Spleen (tissue), 11 donors: ENCODE results near the gene KLF14. TPM values are rescaled to one million over a fixed set of nuclear protein-coding genes. Genes with fewer than 3 reads are reported as not detected.
"Not testable (repeated sequence)": the region's sequence is repeated elsewhere in the genome, so short reads cannot be mapped to it uniquely, and the experiment has no call there.

ENCODE experiments used
- DNase-seq: peaks from one replicate; pipeline ENCODE4 v3.0.0-alpha.2; 2020
- H3K27ac ChIP-seq, 8 donors: fragments of 200-600 bp; sonication (generic) in 7 of 8; 1 replicate in 4 of 8; 2 replicates in 4 of 8; pipeline versions ENCODE4 v1.5.0 to v1.8.0; 2016 to 2021; ENCODE audit warnings: inconsistent platforms in 4 of 8, mild to moderate bottlenecking in 4 of 8, moderate library complexity in 1 of 8
- H3K27me3 ChIP-seq, 7 donors: fragments of 200-600 bp; sonication (generic) in 6 of 7; replicated peaks in 1 of 7; 1 replicate in 4 of 7; 2 replicates in 3 of 7; pipeline versions ENCODE4 v1.5.0 to v1.8.0; 2016 to 2021; ENCODE audit warnings: inconsistent platforms in 3 of 7, mild to moderate bottlenecking in 1 of 7
- H3K36me3 ChIP-seq, 6 donors: fragments of 200-600 bp; sonication (generic) in 5 of 6; 1 replicate in 4 of 6; 2 replicates in 2 of 6; pipeline versions ENCODE4 v1.5.0 to v1.8.0; 2016 to 2021; ENCODE audit warnings: inconsistent platforms in 2 of 6
- H3K4me1 ChIP-seq, 6 donors: fragments of 200-600 bp; sonication (generic) in 5 of 6; 1 replicate in 3 of 6; 2 replicates in 3 of 6; pipeline versions ENCODE4 v1.5.0 to v1.8.0; 2016 to 2021; ENCODE audit warnings: inconsistent platforms in 3 of 6
- H3K4me3 ChIP-seq, 8 donors: fragments of 200-600 bp; sonication (generic) in 7 of 8; 1 replicate in 4 of 8; 2 replicates in 4 of 8; pipeline versions ENCODE4 v1.5.0 to v1.8.0; 2016 to 2021; ENCODE audit warnings: inconsistent platforms in 4 of 8, mild to moderate bottlenecking in 4 of 8, moderate library complexity in 2 of 8
- H3K9me3 ChIP-seq, 8 donors: fragments of 200-600 bp; sonication (generic) in 7 of 8; 1 replicate in 4 of 8; 2 replicates in 4 of 8; pipeline versions ENCODE4 v1.5.0 to v1.8.0; 2016 to 2021; ENCODE audit warnings: inconsistent platforms in 4 of 8
- POLR2A ChIP-seq, 3 donors: fragments of 450-650 bp; IDR thresholded peaks; one replicate each; pipeline ENCODE4 v1.5.1; 2017; ENCODE audit warnings: antibody characterized with exemption in 3 of 3, mild to moderate bottlenecking in 1 of 3
- POLR2AphosphoS5 ChIP-seq, 3 donors: sonication (generic); formaldehyde crosslinking; IDR thresholded peaks; one replicate each; pipeline ENCODE4 v1.5.1; 2017; ENCODE audit warnings: antibody characterized with exemption in 3 of 3
- WGBS, 5 donors: extraction: QIAGEN DNeasy Blood & Tissue Kit in 3 of 5; methylation state at CpG; one replicate each; pipeline versions ENCODE4 v1.1.5 to v1.1.7; 2013 to 2018; 5-methylcytosine and 5-hydroxymethylcytosine counted together
- intact Hi-C: fragments of 100-400 bp; cut with DNase I; formaldehyde crosslinking; loops from one replicate; pipeline ENCODE4 v1.15.0; 2023; ENCODE audit warnings: low total_unique reads
- polyA plus RNA-seq, 3 donors: library from polyadenylated mRNA; stranded (reverse); fragments of 200-250 nt; gene quantifications; one replicate each; pipeline ENCODE4 v1.2.1, GENCODE V29; 2013
- total RNA-seq, 7 donors: library from RNA; depleted of rRNA in 3 of 7; stranded (reverse); fragments of >200 nt in 3 of 7; fragmentation: NEBNext Ultra II Directional in 4 of 7; extraction: Animal tissue kit (Norgen Biotek cat#: 25700) in 4 of 7; gene quantifications; one replicate each; pipeline versions ENCODE4 v1.1.0 to v1.2.1, GENCODE V29; 2016 to 2021
- TF ChIP-seq, protein P1 (sequence below), 11 experiments: fragments of 200-600 bp in 7 of 11; fragments of 450-650 bp in 4 of 11; sonication (generic) in 4 of 11; IDR thresholded peaks in 8 of 11; conservative IDR thresholded peaks in 3 of 11; 1 replicate in 7 of 11; 2 replicates in 4 of 11; pipeline versions ENCODE4 v1.4.0 to v1.8.0; 2016 to 2021; ENCODE audit warnings: antibody characterized with exemption in 11 of 11, inconsistent platforms in 4 of 11, mild to moderate bottlenecking in 1 of 11
- donor health status: healthy with polysubstance abuse.
- donor health status: DM: no; HTN: no; CAD: no; lungs with moderate emphysema.
- donor health status: DM: no; HTN: no; CAD: no.
- donor health status: Bipolar disorder and iron deficiency.
- donor health status: healthy.
- donor health status: DM: no; HTN: no; CAD: no.
- donor health status: DM: yes; HTN: yes; CAD: no.

The KLF14 gene
- total and polyA plus RNA-seq, 10 donors: 0.05 to 1.8 (median 0.90) TPM

DNA sequence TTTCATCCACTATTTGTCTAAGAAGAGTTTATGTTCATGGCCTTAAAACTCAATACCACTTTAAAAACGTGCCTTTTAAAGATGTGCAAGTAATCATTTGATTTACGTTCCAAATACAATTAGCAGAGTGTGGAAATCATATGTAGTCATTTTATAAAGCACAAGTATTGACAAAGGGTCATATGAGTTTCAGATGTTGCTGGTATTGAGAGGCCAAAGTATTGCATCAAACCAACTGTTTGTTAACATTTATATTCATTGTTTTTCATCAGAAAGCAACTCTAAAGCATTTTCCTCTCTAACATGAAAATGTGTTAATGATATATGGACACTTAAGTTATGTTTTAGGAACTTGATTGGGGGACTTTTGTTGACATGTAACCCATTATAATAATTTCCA, 36.2 kb downstream of the KLF14 start:
- no peak overlapping the region for H3K27ac ChIP-seq
- TF ChIP-seq, protein P1, sequence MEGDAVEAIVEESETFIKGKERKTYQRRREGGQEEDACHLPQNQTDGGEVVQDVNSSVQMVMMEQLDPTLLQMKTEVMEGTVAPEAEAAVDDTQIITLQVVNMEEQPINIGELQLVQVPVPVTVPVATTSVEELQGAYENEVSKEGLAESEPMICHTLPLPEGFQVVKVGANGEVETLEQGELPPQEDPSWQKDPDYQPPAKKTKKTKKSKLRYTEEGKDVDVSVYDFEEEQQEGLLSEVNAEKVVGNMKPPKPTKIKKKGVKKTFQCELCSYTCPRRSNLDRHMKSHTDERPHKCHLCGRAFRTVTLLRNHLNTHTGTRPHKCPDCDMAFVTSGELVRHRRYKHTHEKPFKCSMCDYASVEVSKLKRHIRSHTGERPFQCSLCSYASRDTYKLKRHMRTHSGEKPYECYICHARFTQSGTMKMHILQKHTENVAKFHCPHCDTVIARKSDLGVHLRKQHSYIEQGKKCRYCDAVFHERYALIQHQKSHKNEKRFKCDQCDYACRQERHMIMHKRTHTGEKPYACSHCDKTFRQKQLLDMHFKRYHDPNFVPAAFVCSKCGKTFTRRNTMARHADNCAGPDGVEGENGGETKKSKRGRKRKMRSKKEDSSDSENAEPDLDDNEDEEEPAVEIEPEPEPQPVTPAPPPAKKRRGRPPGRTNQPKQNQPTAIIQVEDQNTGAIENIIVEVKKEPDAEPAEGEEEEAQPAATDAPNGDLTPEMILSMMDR (IDR thresholded peaks at IDR 0.05 in 8 of 11, conservative IDR thresholded peaks at IDR 0.05 in 3 of 11): no peak
- TF ChIP-seq POLR2A (IDR thresholded peaks at IDR 0.05) (no peak), POLR2AphosphoS5 (IDR thresholded peaks at IDR 0.05) (no peak)
- H3K9me3 ChIP-seq: no peaks in the 10 kb centered on the region
- no peak overlapping the region for H3K4me3 ChIP-seq
- H3K36me3 ChIP-seq: no peaks in the 10 kb centered on the region
- DNase-seq: no peak
- no peaks in the 10 kb centered on the region for H3K27me3 ChIP-seq
- WGBS, 5 donors: 69 to 84% (median 79%) methylated on average over 2 of the region's 2 CpGs
- H3K4me1 ChIP-seq: no peaks in the 10 kb centered on the region
- intact Hi-C loops: no loop called here

DNA sequence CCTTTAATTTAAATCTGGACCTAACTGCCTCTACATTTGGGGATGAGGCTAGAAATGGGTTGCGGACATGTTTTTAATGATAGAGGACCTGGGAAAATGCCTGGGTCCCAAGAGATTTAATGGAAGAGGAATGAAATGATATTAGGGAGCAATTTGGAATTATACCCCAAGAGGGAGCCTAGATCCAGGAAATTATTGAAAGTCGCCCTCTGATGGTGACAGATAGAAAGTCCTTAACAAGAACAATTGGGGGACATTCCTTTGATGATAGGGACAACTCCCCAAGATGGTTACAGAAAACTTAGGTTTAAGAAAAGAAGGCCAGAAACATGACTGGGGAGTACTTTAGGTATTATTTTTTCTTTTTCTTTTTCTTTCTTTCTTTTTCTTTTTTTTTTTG, 38.2 kb downstream of the KLF14 start:
- Histone ChIP-seq H3K27ac (no peak overlapping the region), H3K4me1 (no peaks in the 10 kb centered on the region), H3K4me3 (no peak overlapping the region), H3K27me3 (no peaks in the 10 kb centered on the region), H3K9me3 (peaks cover 0 to 9% (median 0%) of the 10 kb centered on the region in 8 donors), H3K36me3 (no peaks in the 10 kb centered on the region)
- DNase-seq: no peak
- no peak for TF ChIP-seq POLR2AphosphoS5 (IDR thresholded peaks at IDR 0.05)
- TF ChIP-seq, protein P1 (IDR thresholded peaks at IDR 0.05 in 8 of 11, conservative IDR thresholded peaks at IDR 0.05 in 3 of 11): peak in 9 of 11 experiments; percentile 10 to 62 (median 46)
- intact Hi-C loops: no loop called here
- WGBS, 5 donors: 47 to 53% (median 52%) methylated on average over 2 of the region's 2 CpGs

DNA sequence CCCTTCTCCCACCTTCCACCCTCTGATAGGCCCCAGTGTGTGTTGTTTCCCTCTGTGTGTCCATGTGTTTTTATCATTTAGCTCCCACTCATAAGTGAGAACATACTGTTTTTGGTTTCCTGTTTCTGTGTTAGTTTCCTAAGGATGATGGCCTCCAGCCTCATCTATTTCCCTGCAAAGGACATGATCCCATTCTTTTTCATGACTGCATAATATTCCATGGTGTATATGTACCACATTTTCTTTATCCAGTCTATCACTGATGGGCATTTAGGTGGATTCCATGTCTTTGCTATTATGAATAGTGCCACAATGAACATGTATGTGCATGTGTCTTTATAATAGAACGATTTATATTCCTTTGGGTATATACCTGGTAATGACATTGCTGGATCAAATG, 41.6 kb downstream of the KLF14 start:
- DNase-seq, H3K27ac ChIP-seq, H3K4me3 ChIP-seq, H3K36me3 ChIP-seq, intact Hi-C loops, H3K4me1 ChIP-seq, H3K27me3 ChIP-seq: not testable (repeated sequence)
- 78 to 98% (median 93%) methylated on average over 1 of the region's 1 CpG for WGBS, 5 donors
- peaks cover 0 to 32% (median 19%) of the 10 kb centered on the region in 8 donors for H3K9me3 ChIP-seq

DNA sequence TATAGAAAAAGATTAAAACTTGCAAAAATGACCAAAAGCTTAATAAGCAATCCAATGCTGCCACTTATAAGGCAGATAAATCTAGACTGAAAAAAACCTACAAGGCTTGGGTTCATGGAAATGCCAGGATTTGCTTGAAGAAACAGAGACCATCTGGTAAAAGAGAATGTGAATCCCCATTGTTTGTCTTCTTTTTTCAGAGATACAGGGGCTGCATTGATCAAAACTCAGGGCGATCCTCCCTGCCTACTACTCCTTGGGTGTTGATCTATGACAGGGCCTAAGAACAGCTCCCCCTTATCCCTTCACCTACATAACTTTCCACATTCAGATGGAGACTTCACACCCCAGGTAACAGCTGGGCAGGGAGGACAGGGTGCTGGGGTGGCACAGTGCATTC, 44.3 kb downstream of the KLF14 start:
- H3K4me1 ChIP-seq: no peaks in the 10 kb centered on the region
- H3K27me3 ChIP-seq: no peaks in the 10 kb centered on the region
- no peak overlapping the region for H3K27ac ChIP-seq
- TF ChIP-seq, protein P1 (IDR thresholded peaks at IDR 0.05 in 8 of 11, conservative IDR thresholded peaks at IDR 0.05 in 3 of 11): no peak
- no peak for TF ChIP-seq POLR2A (IDR thresholded peaks at IDR 0.05)
- no peak for TF ChIP-seq POLR2AphosphoS5 (IDR thresholded peaks at IDR 0.05)
- H3K36me3 ChIP-seq: no peaks in the 10 kb centered on the region
- no peak for DNase-seq
- peaks cover 0 to 32% (median 19%) of the 10 kb centered on the region in 8 donors for H3K9me3 ChIP-seq
- intact Hi-C loops: no loop called here
- H3K4me3 ChIP-seq: no peak overlapping the region
- 87 to 100% (median 94%) methylated on average over 1 of the region's 1 CpG for WGBS, 5 donors

DNA sequence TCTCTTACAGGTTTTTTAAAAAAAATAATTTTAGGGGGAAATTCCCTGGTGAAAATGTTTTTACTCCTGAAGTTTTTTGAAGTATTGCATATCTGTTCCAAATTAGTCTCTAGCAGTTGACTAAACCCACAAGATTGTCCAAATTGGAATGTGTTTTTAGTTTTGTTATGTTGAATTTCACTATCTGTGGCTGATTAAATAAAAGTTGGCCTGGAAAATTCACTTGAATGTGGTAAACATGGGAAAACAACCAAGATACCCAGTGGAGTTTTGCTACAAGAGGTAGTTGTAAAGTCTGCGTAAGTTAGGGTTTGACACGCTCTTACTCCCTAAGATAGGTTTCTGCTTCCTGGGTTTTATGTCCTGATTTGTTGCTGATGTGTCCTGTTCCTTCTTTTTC, 51.0 kb downstream of the KLF14 start:
- no peak for TF ChIP-seq POLR2AphosphoS5 (IDR thresholded peaks at IDR 0.05)
- no peak for TF ChIP-seq POLR2A (IDR thresholded peaks at IDR 0.05)
- TF ChIP-seq, protein P1 (IDR thresholded peaks at IDR 0.05 in 8 of 11, conservative IDR thresholded peaks at IDR 0.05 in 3 of 11): no peak
- DNase-seq: no peak
- H3K36me3 ChIP-seq: no peaks in the 10 kb centered on the region
- peaks cover 0 to under 1% (median 0%) of the 10 kb centered on the region in 8 donors for H3K9me3 ChIP-seq
- no peak overlapping the region for H3K27ac ChIP-seq
- H3K27me3 ChIP-seq: no peaks in the 10 kb centered on the region
- WGBS, 5 donors: 95 to 97% (median 96%) methylated on average over 2 of the region's 2 CpGs
- intact Hi-C loops: no loop called here
- no peaks in the 10 kb centered on the region for H3K4me1 ChIP-seq
- no peak overlapping the region for H3K4me3 ChIP-seq
